GM12892 (cell line): ENCODE measurements around the gene PDZD2.

Experiments used
- POLR2A ChIP-seq: IDR thresholded peaks from 2 replicates; pipeline ENCODE4 v1.6.1; 2011; ENCODE audit warnings: low read depth, low read length, control low read depth
- POLR2AphosphoS5 ChIP-seq: IDR thresholded peaks from 2 replicates; pipeline ENCODE4 v1.6.1; 2011; ENCODE audit warnings: low read depth, low read length, control low read depth
- TAF1 ChIP-seq: IDR thresholded peaks from 2 replicates; pipeline ENCODE4 v1.6.1; 2011; ENCODE audit warnings: low read depth, mild to moderate bottlenecking, control low read depth, low read length, borderline replicate concordance

DNA sequence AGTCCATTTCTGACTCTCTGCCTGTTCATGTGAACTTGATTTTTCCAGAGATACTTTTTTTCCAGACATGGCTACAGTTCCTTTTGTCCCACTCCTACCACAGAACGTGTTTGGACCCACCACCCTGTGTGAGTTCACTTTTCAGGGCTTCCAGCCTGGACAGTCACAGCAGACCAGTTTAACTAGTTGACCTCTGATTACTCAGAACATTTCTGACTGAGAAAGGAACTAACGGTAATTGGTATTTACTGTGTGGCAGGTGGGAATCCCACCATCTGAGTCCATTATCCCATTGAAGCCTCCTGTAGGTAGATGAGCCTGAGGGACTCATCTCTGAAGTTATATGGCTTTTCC, 325.1 kb downstream of the PDZD2 start:
- no peak for TF ChIP-seq POLR2A
- no peak for TF ChIP-seq POLR2AphosphoS5
- TF ChIP-seq TAF1, result no peak
